IMR-90 (cell line): ENCODE results near the gene ZSCAN16. TPM values are rescaled to one million over a fixed set of nuclear protein-coding genes. Genes with fewer than 3 reads are reported as not detected.

Source experiments
- ATAC-seq: fragments of 200-7000 bp; cut with Tn5 transposase; 2 replicates; pipeline ENCODE4 v1.9.1; 2020; ENCODE audit warnings: low read depth, mild to moderate bottlenecking, moderate library complexity
- BruUV-seq: library from RNA; stranded (reverse); fragments of 400-500 nt; replicated peaks from 2 replicates; lab custom pipeline; 2021; lab: Mats Ljungman, UMichigan
- CTCF ChIA-PET: fragments of 300-600 bp; formaldehyde crosslinking; extraction: SDS; loops from one replicate; lab custom pipeline; 2021; ENCODE audit warnings: antibody characterized with exemption; lab: Yijun Ruan, JAX
- POLR2A ChIA-PET: fragments of 300-600 bp; sonication (Branson Sonifier 250); formaldehyde crosslinking; loops from one replicate; lab custom pipeline; 2022; ENCODE audit warnings: antibody characterized with exemption; ENCODE audit not compliant: unreplicated experiment; lab: Charles Lee
- DNase-seq: peaks from one replicate; pipeline ENCODE4 v3.0.0; 2013
- H2AFZ ChIP-seq: replicated peaks from 2 replicates; pipeline ENCODE3; 2013; ENCODE audit warnings: low read length, mild to moderate bottlenecking; ENCODE audit not compliant: poor library complexity
- H2AK5ac ChIP-seq: 2 replicates; pipeline ENCODE4 v1.6.1; 2013; ENCODE audit warnings: low read depth, low read length, inconsistent platforms
- H2AK9ac ChIP-seq: replicated peaks from 2 replicates; pipeline ENCODE3; 2013; ENCODE audit warnings: mild to moderate bottlenecking, low read depth, low read length, moderate library complexity; ENCODE audit not compliant: poor library complexity
- H2BK120ac ChIP-seq: 2 replicates; pipeline ENCODE4 v1.6.1; 2013; ENCODE audit warnings: low read depth, low read length, inconsistent platforms
- H2BK15ac ChIP-seq: 3 replicates; pipeline ENCODE4 v1.6.1; 2013; ENCODE audit warnings: low read depth, low read length, inconsistent platforms
- H2BK20ac ChIP-seq: 2 replicates; pipeline ENCODE4 v1.6.1; 2013; ENCODE audit warnings: low read depth, mild to moderate bottlenecking, inconsistent platforms, low read length, moderate library complexity
- H2BK5ac ChIP-seq: 2 replicates; pipeline ENCODE4 v1.6.1; 2013; ENCODE audit warnings: mild to moderate bottlenecking, low read depth, low read length, inconsistent platforms; ENCODE audit not compliant: poor library complexity, severe bottlenecking
- H3K14ac ChIP-seq: replicated peaks from 2 replicates; pipeline ENCODE4 v1.6.1; 2013; ENCODE audit warnings: low read depth, low read length, inconsistent platforms
- H3K18ac ChIP-seq: 2 replicates; pipeline ENCODE4 v1.6.1; 2013; ENCODE audit warnings: low read depth, low read length, control low read depth
- H3K23ac ChIP-seq: 2 replicates; pipeline ENCODE4 v1.6.1; 2013; ENCODE audit warnings: low read depth, low read length, inconsistent platforms
- H3K27ac ChIP-seq: 2 replicates; pipeline ENCODE4 v1.5.1; 2013; ENCODE audit warnings: mild to moderate bottlenecking, control low read depth, low read length; ENCODE audit not compliant: insufficient read depth
- H3K27me3 ChIP-seq: 2 replicates; pipeline ENCODE4 v1.6.1; 2013; ENCODE audit warnings: low read length; ENCODE audit not compliant: control insufficient read depth, insufficient read depth
- H3K36me3 ChIP-seq: 2 replicates; pipeline ENCODE4 v1.6.1; 2013; ENCODE audit warnings: low read length, mixed read lengths; ENCODE audit not compliant: control insufficient read depth, insufficient read depth
- H3K4ac ChIP-seq: 2 replicates; pipeline ENCODE4 v1.6.1; 2013; ENCODE audit warnings: low read depth, low read length, inconsistent platforms
- H3K4me1 ChIP-seq: 2 replicates; pipeline ENCODE4 v1.6.1; 2013; ENCODE audit warnings: low read length, mixed read lengths; ENCODE audit not compliant: control insufficient read depth, insufficient read depth
- H3K4me2 ChIP-seq: 2 replicates; pipeline ENCODE4 v1.6.1; 2013; ENCODE audit warnings: low read depth, mild to moderate bottlenecking, control low read depth, low read length, moderate library complexity
- H3K4me3 ChIP-seq: 2 replicates; pipeline ENCODE4 v1.5.1; 2013; ENCODE audit warnings: low read depth, mild to moderate bottlenecking, control low read depth, low read length, moderate library complexity; ENCODE audit not compliant: insufficient read depth
- H3K56ac ChIP-seq: 2 replicates; pipeline ENCODE4 v1.6.1; 2013; ENCODE audit warnings: low read length, inconsistent platforms; ENCODE audit not compliant: insufficient read depth; ENCODE audit errors: extremely low read depth
- H3K79me1 ChIP-seq, 2 experiments: 2 replicates each; pipeline ENCODE4 v1.6.1; 2013; ENCODE audit warnings: low read length in 2 of 2, inconsistent platforms in 1 of 2, low read depth in 1 of 2
- H3K9ac ChIP-seq: 2 replicates; pipeline ENCODE4 v1.6.1; 2013; ENCODE audit warnings: low read depth, low read length, control low read depth
- H3K9me1 ChIP-seq: 2 replicates; pipeline ENCODE4 v1.6.1; 2013; ENCODE audit warnings: low read length, inconsistent platforms; ENCODE audit not compliant: insufficient read depth
- H3K9me3 ChIP-seq: 2 replicates; pipeline ENCODE4 v1.6.1; 2013; ENCODE audit warnings: low read length; ENCODE audit not compliant: control insufficient read depth, insufficient read depth
- H4K20me1 ChIP-seq: 2 replicates; pipeline ENCODE4 v1.6.1; 2013; ENCODE audit warnings: low read length, inconsistent platforms; ENCODE audit not compliant: insufficient read depth
- H4K5ac ChIP-seq: 2 replicates; pipeline ENCODE4 v1.6.1; 2013; ENCODE audit warnings: mild to moderate bottlenecking, low read depth, low read length, control low read depth
- H4K8ac ChIP-seq, 2 experiments: 2 replicates each; pipeline ENCODE4 v1.6.1; 2013; ENCODE audit warnings: low read depth in 2 of 2, low read length in 2 of 2, control low read depth in 1 of 2, inconsistent platforms in 1 of 2
- H4K91ac ChIP-seq: 2 replicates; pipeline ENCODE4 v1.6.1; 2013; ENCODE audit warnings: low read depth, low read length, inconsistent platforms; ENCODE audit not compliant: insufficient read depth
- MAFK ChIP-seq: IDR thresholded peaks from 2 replicates; pipeline ENCODE4 v1.6.1; 2012; ENCODE audit warnings: low read depth, low read length, improper control_type of control experiment
- NFE2L2 ChIP-seq: fragments of 150-350 bp; IDR thresholded peaks from 2 replicates; pipeline ENCODE4 v1.6.1; 2016; ENCODE audit warnings: low read depth, mild to moderate bottlenecking, low read length
- WGBS, 2 experiments: methylation state at CpG; one replicate each; pipeline versions ENCODE4 v1.1.5 to v1.1.7; 2013; ENCODE audit warnings: missing lambda C conversion rate in 2 of 2; ENCODE audit not compliant: insufficient read length in 1 of 2; ENCODE audit errors: extremely low coverage in 2 of 2; 5-methylcytosine and 5-hydroxymethylcytosine counted together
- dilution Hi-C: fragments of 300-500 bp; cut with HindIII; formaldehyde crosslinking; loops from one replicate; pipeline ENCODE4 v1.14.3; 2018; ENCODE audit warnings: low sequenced_read_pairs; ENCODE audit not compliant: unreplicated experiment
- in situ Hi-C: fragments of 300-500 bp; cut with MboI; formaldehyde crosslinking; loops from 3 replicates; pipeline ENCODE4 v1.14.3; 2019; ENCODE audit warnings: low sequenced_read_pairs, inconsistent platforms, mixed read lengths
- intact Hi-C: fragments of 100-400 bp; cut with micrococcal nuclease; formaldehyde crosslinking; loops from 2 replicates; pipeline ENCODE4 v1.10.0; 2022
- polyA plus RNA-seq, 3 experiments: library from polyadenylated mRNA; depleted of rRNA; stranded (reverse); fragments of >200 nt; gene quantifications; 2 replicates each; pipeline ENCODE4 v1.2.3, GENCODE V29; 2012; ENCODE audit warnings: low replicate concordance in 1 of 3
- total RNA-seq: library from RNA; depleted of rRNA; stranded (reverse); fragments of >200 nt; gene quantifications from 2 replicates; pipeline ENCODE4 v1.2.3, GENCODE V29; 2012

ZSCAN16 gene
- total and polyA plus RNA-seq, 2 of the 4 experiments (the other 2 are of a cell fraction) = 1.8 to 3.0 TPM

DNA sequence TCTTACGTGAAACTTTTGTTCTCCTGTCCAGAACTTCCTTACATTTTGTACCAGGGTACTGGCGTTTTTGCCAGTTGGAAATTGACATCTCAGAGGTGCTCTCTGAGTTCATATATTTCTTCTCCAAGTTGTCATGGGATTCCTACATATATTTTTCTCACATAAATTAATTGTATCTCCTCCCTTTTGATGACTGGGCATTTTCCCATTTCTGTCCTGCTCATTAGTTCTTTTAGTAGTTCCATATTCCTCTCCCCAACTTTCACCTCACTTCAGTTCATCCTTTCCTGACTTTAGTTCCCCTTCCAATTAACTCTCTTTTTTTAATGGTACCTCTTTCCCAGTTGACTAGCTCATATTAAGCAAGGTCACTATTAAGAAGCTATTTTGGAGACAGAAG is 28.1 kb downstream of the ZSCAN16 start:
- no peak overlapping the region for H3K23ac ChIP-seq
- POLR2A ChIA-PET = no interaction called here
- H2BK15ac ChIP-seq = no peak overlapping the region
- 100% methylated on average over 1 of the region's 2 CpGs; no CpG with 5 or more reads in 1 of the 2 experiments for WGBS, 2 experiments
- H3K56ac ChIP-seq = no peak overlapping the region
- no peak overlapping the region for H2BK5ac ChIP-seq
- no peak overlapping the region for H2BK20ac ChIP-seq
- CTCF ChIA-PET = no interaction called here
- H3K4me1 ChIP-seq = no peaks in the 10 kb centered on the region
- H3K27me3 ChIP-seq = no peaks in the 10 kb centered on the region
- no peak overlapping the region for H2BK120ac ChIP-seq
- no peak overlapping the region for H2AK5ac ChIP-seq
- no peak overlapping the region for H4K91ac ChIP-seq
- in situ Hi-C loops = no loop called here
- H3K4me3 ChIP-seq = no peak overlapping the region
- H3K9me3 ChIP-seq = peaks cover 10% of the 10 kb centered on the region
- no TSS peak for BruUV-seq
- ATAC-seq (no peak), DNase-seq (no peak)
- H3K9ac ChIP-seq = no peak overlapping the region
- peaks cover 49% of the 10 kb centered on the region for H3K36me3 ChIP-seq
- H3K9me1 ChIP-seq = no peaks in the 10 kb centered on the region; the same call in 1 of the 2 replicates
- H2AFZ ChIP-seq = no peak overlapping the region
- intact Hi-C loops = no loop called here
- no peak overlapping the region for H2AK9ac ChIP-seq
- no peak overlapping the region for H4K5ac ChIP-seq
- H3K27ac ChIP-seq = no peak overlapping the region
- no peak overlapping the region for H3K14ac ChIP-seq
- no peak overlapping the region for H3K18ac ChIP-seq
- TF ChIP-seq MAFK (peak; percentile 79), NFE2L2 (no peak)
- no peak overlapping the region for H3K4ac ChIP-seq
- no peak overlapping the region for H3K4me2 ChIP-seq
- H4K20me1 ChIP-seq = no peaks in the 10 kb centered on the region
- H4K8ac ChIP-seq = no peak overlapping the region
- H3K79me1 ChIP-seq = peaks cover 15 to 18% of the 10 kb centered on the region in 2 experiments
- dilution Hi-C loops = no loop called here
